Neural progenitor cell (in vitro differentiated cells): Measurements from ENCODE around the gene TMEM243. TPM values are rescaled to one million over a fixed set of nuclear protein-coding genes. Genes with fewer than 3 reads are reported as not detected.

Experiments used
- DNase-seq: peaks from one replicate; pipeline ENCODE4 v3.0.0-alpha.2; 2016; ENCODE audit warnings: low spot score
- H2AFZ ChIP-seq: fragments of 200-600 bp; sonication (generic); replicated peaks from 2 replicates; pipeline ENCODE4 v1.6.1; 2016; ENCODE audit warnings: antibody characterized with exemption
- H3F3A ChIP-seq: fragments of 200-600 bp; sonication (generic); 2 replicates; pipeline ENCODE4 v1.6.1; 2016; ENCODE audit warnings: antibody characterized with exemption, low read depth
- H3K27ac ChIP-seq: fragments of 200-600 bp; sonication (generic); 2 replicates; pipeline ENCODE4 v1.5.1; 2016; ENCODE audit warnings: mild to moderate bottlenecking
- H3K27me3 ChIP-seq: fragments of 200-600 bp; sonication (generic); 2 replicates; pipeline ENCODE4 v1.6.1; 2016; ENCODE audit warnings: mild to moderate bottlenecking, moderate library complexity
- H3K36me3 ChIP-seq: fragments of 200-600 bp; sonication (generic); 2 replicates; pipeline ENCODE4 v1.5.1; 2016
- H3K4me1 ChIP-seq: fragments of 200-600 bp; sonication (generic); 2 replicates; pipeline ENCODE4 v1.6.1; 2016; ENCODE audit warnings: mixed run types
- H3K4me2 ChIP-seq: fragments of 200-600 bp; sonication (generic); 2 replicates; pipeline ENCODE4 v1.6.1; 2016
- H3K4me3 ChIP-seq: fragments of 200-600 bp; sonication (generic); 2 replicates; pipeline ENCODE4 v1.5.1; 2016
- H3K79me2 ChIP-seq: fragments of 200-600 bp; sonication (generic); 2 replicates; pipeline ENCODE4 v1.6.1; 2016; ENCODE audit warnings: low read depth
- H3K9ac ChIP-seq: fragments of 200-600 bp; sonication (generic); 2 replicates; pipeline ENCODE4 v1.6.1; 2016
- H3K9me3 ChIP-seq: fragments of 200-600 bp; sonication (generic); 2 replicates; pipeline ENCODE4 v1.5.1; 2016; ENCODE audit warnings: low read depth
- H4K20me1 ChIP-seq: fragments of 200-600 bp; sonication (generic); 2 replicates; pipeline ENCODE4 v1.6.1; 2016; ENCODE audit warnings: low read depth
- H3K27ac Mint-ChIP-seq: 3 replicates; pipeline ENCODE4 v1.8.0; 2021; ENCODE audit warnings: mixed read lengths
- H3K27me3 Mint-ChIP-seq: 2 replicates; pipeline ENCODE4 v1.8.0; 2022; ENCODE audit warnings: low read depth, mild to moderate bottlenecking, inconsistent platforms, moderate library complexity, mixed read lengths; ENCODE audit not compliant: insufficient read depth
- H3K36me3 Mint-ChIP-seq: 3 replicates; pipeline ENCODE4 v1.8.0; 2021; ENCODE audit warnings: mixed read lengths
- H3K4me1 Mint-ChIP-seq: 3 replicates; pipeline ENCODE4 v1.8.0; 2021; ENCODE audit warnings: mixed read lengths
- H3K4me3 Mint-ChIP-seq: 3 replicates; pipeline ENCODE4 v1.8.0; 2021; ENCODE audit warnings: mild to moderate bottlenecking, moderate library complexity, mixed read lengths
- H3K9me3 Mint-ChIP-seq: 3 replicates; pipeline ENCODE4 v1.8.0; 2020; ENCODE audit warnings: mixed read lengths
- CTCF ChIP-seq: fragments of 200-600 bp; sonication (generic); IDR thresholded peaks from 2 replicates; pipeline ENCODE4 v1.5.1; 2017; ENCODE audit warnings: antibody characterized with exemption, mild to moderate bottlenecking
- EZH2 ChIP-seq: fragments of 200-600 bp; sonication (generic); IDR thresholded peaks from 2 replicates; pipeline ENCODE4 v1.6.1; 2017; ENCODE audit warnings: antibody characterized with exemption, mild to moderate bottlenecking, moderate library complexity
- EZH2phosphoT487 ChIP-seq: fragments of 200-600 bp; sonication (generic); IDR thresholded peaks from 2 replicates; pipeline ENCODE4 v1.6.1; 2017; ENCODE audit warnings: antibody characterized with exemption
- total RNA-seq: library from RNA; depleted of rRNA; stranded (reverse); fragments of >200 nt; gene quantifications from 2 replicates; pipeline ENCODE4 v1.2.3, GENCODE V29; 2015; ENCODE audit warnings: low replicate concordance

Gene TMEM243
- total RNA-seq, 1 donor from 2014 or later, result 30.6 TPM

GRCh38 chr7:87231711-87232110 lies 12.2 kb upstream of the TMEM243 start:
- Histone ChIP-seq H3K27me3 (no peaks in the 10 kb centered on the region), H3K79me2 (no peaks in the 10 kb centered on the region), H3K4me1 (no peaks in the 10 kb centered on the region), H2AFZ (no peak overlapping the region), H3K27ac (no peak overlapping the region), H4K20me1 (no peaks in the 10 kb centered on the region), H3K4me2 (no peak overlapping the region), H3K9me3 (no peaks in the 10 kb centered on the region), H3K4me3 (no peak overlapping the region), H3F3A (no peaks in the 10 kb centered on the region), H3K9ac (no peak overlapping the region), H3K36me3 (no peaks in the 10 kb centered on the region)
- no peak for DNase-seq
- no peak overlapping the region for H3K4me3 Mint-ChIP-seq
- no peaks in the 10 kb centered on the region for H3K27me3 Mint-ChIP-seq
- no peaks in the 10 kb centered on the region for H3K4me1 Mint-ChIP-seq
- TF ChIP-seq CTCF, result no peak
- no peak for TF ChIP-seq EZH2phosphoT487
- no peak for TF ChIP-seq EZH2
- H3K27ac Mint-ChIP-seq, result no peak overlapping the region
- no peaks in the 10 kb centered on the region for H3K36me3 Mint-ChIP-seq
- peaks cover 2% of the 10 kb centered on the region for H3K9me3 Mint-ChIP-seq

GRCh38 chr7:87231258-87231657 lies 11.7 kb upstream of the TMEM243 start:
- H3K27ac Mint-ChIP-seq, result no peak overlapping the region
- Histone ChIP-seq H3K79me2 (no peaks in the 10 kb centered on the region), H3K4me1 (no peaks in the 10 kb centered on the region), H3K36me3 (no peaks in the 10 kb centered on the region), H2AFZ (no peak overlapping the region), H3K9me3 (no peaks in the 10 kb centered on the region), H4K20me1 (no peaks in the 10 kb centered on the region), H3K4me2 (no peak overlapping the region), H3K4me3 (no peak overlapping the region), H3K27me3 (peaks cover 2% of the 10 kb centered on the region), H3K9ac (no peak overlapping the region), H3K27ac (no peak overlapping the region), H3F3A (no peaks in the 10 kb centered on the region)
- H3K36me3 Mint-ChIP-seq, result no peaks in the 10 kb centered on the region
- no peaks in the 10 kb centered on the region for H3K27me3 Mint-ChIP-seq
- no peaks in the 10 kb centered on the region for H3K4me1 Mint-ChIP-seq
- DNase-seq, result no peak
- peaks cover 2% of the 10 kb centered on the region for H3K9me3 Mint-ChIP-seq
- TF ChIP-seq CTCF, result no peak
- no peak for TF ChIP-seq EZH2
- no peak for TF ChIP-seq EZH2phosphoT487
- no peak overlapping the region for H3K4me3 Mint-ChIP-seq

- Histone ChIP-seq H3K27me3 (peaks cover 49% of the 10 kb centered on the region), H3K36me3 (no peaks in the 10 kb centered on the region), H4K20me1 (no peaks in the 10 kb centered on the region), H3K4me2 (no peak overlapping the region), H3K4me1 (no peaks in the 10 kb centered on the region), H2AFZ (peak overlapping the region; percentile 52), H3K9me3 (no peaks in the 10 kb centered on the region), H3K79me2 (no peaks in the 10 kb centered on the region), H3K9ac (no peak overlapping the region), H3K4me3 (no peak overlapping the region), H3K27ac (no peak overlapping the region), H3F3A (no peaks in the 10 kb centered on the region)
- no peak overlapping the region for H3K27ac Mint-ChIP-seq
- no peak overlapping the region for H3K4me3 Mint-ChIP-seq
- no peaks in the 10 kb centered on the region for H3K9me3 Mint-ChIP-seq
- peaks cover 4% of the 10 kb centered on the region for H3K27me3 Mint-ChIP-seq
- H3K36me3 Mint-ChIP-seq, result no peaks in the 10 kb centered on the region
- no peaks in the 10 kb centered on the region for H3K4me1 Mint-ChIP-seq
- no peak for DNase-seq
- TF ChIP-seq EZH2phosphoT487 (no peak), CTCF (no peak), EZH2 (no peak)
These were observed 7.0 kb upstream of the TMEM243 start for GRCh38 chr7:87226495-87226894.

- no peak for TF ChIP-seq CTCF
- TF ChIP-seq EZH2phosphoT487, result no peak
- TF ChIP-seq EZH2, result no peak
- no peaks in the 10 kb centered on the region for H3K36me3 Mint-ChIP-seq
- H3K4me2 ChIP-seq, result no peak overlapping the region
- H3K27me3 ChIP-seq, result peaks cover 57% of the 10 kb centered on the region
- no peaks in the 10 kb centered on the region for H3K9me3 ChIP-seq
- no peaks in the 10 kb centered on the region for H3K4me1 ChIP-seq
- no peak overlapping the region for H2AFZ ChIP-seq
- H3K36me3 ChIP-seq, result no peaks in the 10 kb centered on the region
- no peak overlapping the region for H3K4me3 Mint-ChIP-seq
- no peaks in the 10 kb centered on the region for H4K20me1 ChIP-seq
- H3F3A ChIP-seq, result no peaks in the 10 kb centered on the region
- H3K9me3 Mint-ChIP-seq, result no peaks in the 10 kb centered on the region
- H3K27ac ChIP-seq, result no peak overlapping the region
- no peak overlapping the region for H3K27ac Mint-ChIP-seq
- peaks cover 3% of the 10 kb centered on the region for H3K4me1 Mint-ChIP-seq
- no peak for DNase-seq
- H3K4me3 ChIP-seq, result no peak overlapping the region
- H3K27me3 Mint-ChIP-seq, result peaks cover 5% of the 10 kb centered on the region
- no peaks in the 10 kb centered on the region for H3K79me2 ChIP-seq
- no peak overlapping the region for H3K9ac ChIP-seq
These were observed 6.2 kb upstream of the TMEM243 start for GRCh38 chr7:87225696-87226095.
